PC-9 (cell line): ENCODE results near the gene ANKRD40CL. TPM values are rescaled to one million over a fixed set of nuclear protein-coding genes. Genes with fewer than 3 reads are reported as not detected.
"Not testable (repeated sequence)": the region's sequence is repeated elsewhere in the genome, so short reads cannot be mapped to it uniquely, and the experiment has no call there.

ENCODE experiments used
- BruUV-seq: library from RNA; stranded (reverse); fragments of 400-500 nt; replicated peaks from 2 replicates; lab custom pipeline; 2021; lab: Mats Ljungman, UMichigan
- CTCF ChIA-PET: fragments of 300-600 bp; sonication (Branson Sonifier 250); formaldehyde crosslinking; loops from one replicate; lab custom pipeline; 2022; ENCODE audit warnings: antibody characterized with exemption; lab: Charles Lee
- POLR2A ChIA-PET: fragments of 300-600 bp; sonication (Branson Sonifier 250); formaldehyde crosslinking; loops from one replicate; lab custom pipeline; 2022; ENCODE audit warnings: antibody characterized with exemption; ENCODE audit not compliant: unreplicated experiment; lab: Charles Lee
- DNase-seq, 2 experiments: peaks; one replicate each; pipeline versions ENCODE4 v3.0.0 to v3.0.0-alpha.2; 2015 to 2022; ENCODE audit warnings: mixed read lengths in 1 of 2
- H2AFZ ChIP-seq: fragments of 200-600 bp; sonication (generic); 2 replicates; pipeline ENCODE4 v1.8.1; 2017; ENCODE audit warnings: antibody characterized with exemption
- H3F3A ChIP-seq: fragments of 200-600 bp; sonication (generic); 2 replicates; pipeline ENCODE4 v1.8.1; 2017; ENCODE audit warnings: antibody characterized with exemption, mild to moderate bottlenecking, low read depth; ENCODE audit not compliant: insufficient read depth
- H3K27ac ChIP-seq: fragments of 200-600 bp; sonication (generic); 2 replicates; pipeline ENCODE4 v1.6.1; 2016; ENCODE audit warnings: mixed run types
- H3K27me3 ChIP-seq: fragments of 200-600 bp; sonication (generic); 2 replicates; pipeline ENCODE4 v1.6.1; 2016; ENCODE audit warnings: low read depth, mixed run types; ENCODE audit not compliant: insufficient read depth
- H3K36me3 ChIP-seq: fragments of 200-600 bp; sonication (generic); 2 replicates; pipeline ENCODE4 v1.6.1; 2016; ENCODE audit warnings: low read depth, mixed run types
- H3K4me1 ChIP-seq: fragments of 200-600 bp; sonication (generic); replicated peaks from 2 replicates; pipeline ENCODE4 v1.6.1; 2016; ENCODE audit warnings: mixed run types; ENCODE audit not compliant: insufficient read depth
- H3K4me2 ChIP-seq: fragments of 200-600 bp; sonication (generic); 2 replicates; pipeline ENCODE4 v1.6.1; 2017; ENCODE audit warnings: mixed run types
- H3K4me3 ChIP-seq: fragments of 200-600 bp; sonication (generic); 2 replicates; pipeline ENCODE4 v1.6.1; 2016; ENCODE audit warnings: mixed run types
- H3K79me2 ChIP-seq: fragments of 200-600 bp; sonication (generic); 2 replicates; pipeline ENCODE4 v1.6.1; 2017; ENCODE audit warnings: low read depth, mixed run types
- H3K9me2 ChIP-seq: fragments of 200-600 bp; sonication (generic); 2 replicates; pipeline ENCODE4 v1.8.1; 2017; ENCODE audit warnings: mild to moderate bottlenecking; ENCODE audit not compliant: insufficient read depth
- H3K9me3 ChIP-seq: fragments of 200-600 bp; sonication (generic); 2 replicates; pipeline ENCODE4 v1.8.1; 2016; ENCODE audit warnings: low read depth; ENCODE audit not compliant: insufficient read depth
- H4K20me1 ChIP-seq: fragments of 200-600 bp; sonication (generic); 2 replicates; pipeline ENCODE4 v1.8.1; 2017; ENCODE audit not compliant: insufficient read depth
- EZH2 ChIP-seq: fragments of 200-600 bp; sonication (generic); IDR thresholded peaks from 2 replicates; pipeline ENCODE4 v1.8.0; 2017; ENCODE audit warnings: antibody characterized with exemption, low read depth
- intact Hi-C: fragments of 100-400 bp; cut with micrococcal nuclease; formaldehyde crosslinking; loops from one replicate; pipeline ENCODE4 v1.10.0; 2022; ENCODE audit not compliant: unreplicated experiment
- total RNA-seq: library from RNA; stranded (reverse); gene quantifications from 2 replicates; pipeline ENCODE4 v1.2.3, GENCODE V29; 2021
- TF ChIP-seq, protein P1 (sequence below): fragments of 200-600 bp; sonication (generic); conservative IDR thresholded peaks from 2 replicates; pipeline ENCODE4 v1.6.1; 2017; ENCODE audit warnings: mixed run types, antibody characterized with exemption, mild to moderate bottlenecking, moderate library complexity

ANKRD40CL gene
- total RNA-seq, 1 experiment from 2014 or later, result not detected

DNA sequence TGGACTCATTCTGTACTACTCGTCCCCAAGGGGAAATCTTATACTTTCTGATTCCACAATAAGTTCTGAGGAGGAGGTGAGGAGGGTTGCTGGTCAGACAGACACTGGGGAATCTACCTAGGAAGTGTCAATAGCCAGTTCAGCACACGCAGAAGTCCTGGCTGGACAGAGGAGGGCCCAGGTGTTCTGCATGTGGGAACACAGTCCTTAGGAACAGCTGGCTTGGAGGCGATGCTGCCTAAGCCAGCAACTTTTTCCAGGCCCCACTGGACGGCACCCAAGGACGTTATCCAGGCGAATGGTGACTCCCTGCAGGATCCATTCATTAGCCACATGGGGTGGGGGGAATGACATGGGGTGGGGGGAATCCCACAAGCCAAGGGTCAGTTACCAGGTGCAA lies 38.2 kb upstream of the ANKRD40CL start:
- ChIA-PET POLR2A (no interaction called here), CTCF (no interaction called here)
- H3K36me3 ChIP-seq, result no peaks in the 10 kb centered on the region
- no TSS peak for BruUV-seq
- no peak overlapping the region for H2AFZ ChIP-seq
- H3F3A ChIP-seq, result no peaks in the 10 kb centered on the region; the same call in 1 of the 2 replicates
- H3K4me3 ChIP-seq, result no peak overlapping the region
- H3K9me2 ChIP-seq, result no peaks in the 10 kb centered on the region
- TF ChIP-seq EZH2, result no peak
- TF ChIP-seq, protein P1, sequence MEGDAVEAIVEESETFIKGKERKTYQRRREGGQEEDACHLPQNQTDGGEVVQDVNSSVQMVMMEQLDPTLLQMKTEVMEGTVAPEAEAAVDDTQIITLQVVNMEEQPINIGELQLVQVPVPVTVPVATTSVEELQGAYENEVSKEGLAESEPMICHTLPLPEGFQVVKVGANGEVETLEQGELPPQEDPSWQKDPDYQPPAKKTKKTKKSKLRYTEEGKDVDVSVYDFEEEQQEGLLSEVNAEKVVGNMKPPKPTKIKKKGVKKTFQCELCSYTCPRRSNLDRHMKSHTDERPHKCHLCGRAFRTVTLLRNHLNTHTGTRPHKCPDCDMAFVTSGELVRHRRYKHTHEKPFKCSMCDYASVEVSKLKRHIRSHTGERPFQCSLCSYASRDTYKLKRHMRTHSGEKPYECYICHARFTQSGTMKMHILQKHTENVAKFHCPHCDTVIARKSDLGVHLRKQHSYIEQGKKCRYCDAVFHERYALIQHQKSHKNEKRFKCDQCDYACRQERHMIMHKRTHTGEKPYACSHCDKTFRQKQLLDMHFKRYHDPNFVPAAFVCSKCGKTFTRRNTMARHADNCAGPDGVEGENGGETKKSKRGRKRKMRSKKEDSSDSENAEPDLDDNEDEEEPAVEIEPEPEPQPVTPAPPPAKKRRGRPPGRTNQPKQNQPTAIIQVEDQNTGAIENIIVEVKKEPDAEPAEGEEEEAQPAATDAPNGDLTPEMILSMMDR, result no peak
- intact Hi-C loops, result no loop called here
- H4K20me1 ChIP-seq, result no peaks in the 10 kb centered on the region
- no peaks in the 10 kb centered on the region for H3K4me1 ChIP-seq
- H3K27ac ChIP-seq, result no peak overlapping the region
- no peak for DNase-seq
- H3K79me2 ChIP-seq, result no peaks in the 10 kb centered on the region
- no peak overlapping the region for H3K4me2 ChIP-seq
- no peaks in the 10 kb centered on the region for H3K27me3 ChIP-seq
- H3K9me3 ChIP-seq, result no peaks in the 10 kb centered on the region

DNA sequence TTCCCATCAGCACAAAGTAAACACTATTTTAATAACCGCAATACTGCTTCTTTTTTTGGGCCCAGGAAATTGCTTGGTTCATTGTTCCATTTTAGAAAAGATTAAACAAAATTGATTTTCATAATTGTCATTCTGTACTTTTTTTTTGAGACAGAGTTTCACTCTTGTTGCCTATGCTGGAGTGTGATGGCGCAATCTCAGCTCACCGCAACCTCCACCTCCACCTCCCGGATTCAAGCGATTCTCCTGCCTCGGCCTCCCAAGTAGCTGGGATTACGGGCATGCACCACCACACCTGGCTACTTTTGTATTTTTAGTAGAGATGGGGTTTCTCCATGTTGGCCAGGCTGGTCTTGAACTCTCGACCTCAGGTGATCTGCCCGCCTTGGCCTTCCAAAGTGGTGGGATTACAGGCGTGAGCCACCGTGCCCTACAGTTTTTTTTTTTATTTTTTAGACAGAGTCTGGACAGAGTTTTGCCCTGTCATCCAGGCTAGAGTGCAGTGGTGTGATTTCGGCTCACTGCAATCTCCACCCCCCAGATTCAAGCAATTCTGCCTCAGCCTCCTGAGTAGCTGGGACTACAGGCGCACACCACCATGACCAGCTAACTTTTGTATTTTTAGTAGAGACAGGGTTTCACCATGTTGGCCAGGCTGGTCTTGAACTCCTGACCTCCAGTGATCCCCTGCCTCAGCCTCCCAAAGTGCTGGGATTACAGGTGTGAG lies 37.6 kb upstream of the ANKRD40CL start:
- H3K79me2 ChIP-seq, H3K9me3 ChIP-seq, H3K36me3 ChIP-seq, H3K4me2 ChIP-seq, H3K4me1 ChIP-seq, CTCF ChIA-PET, H4K20me1 ChIP-seq, H2AFZ ChIP-seq, intact Hi-C loops, H3K27ac ChIP-seq, H3F3A ChIP-seq, BruUV-seq, H3K9me2 ChIP-seq, H3K4me3 ChIP-seq, H3K27me3 ChIP-seq, POLR2A ChIA-PET, DNase-seq: not testable (repeated sequence)

GRCh38 chr17:50803676-50804075 lies 36.4 kb upstream of the ANKRD40CL start:
- H3K4me1 ChIP-seq, result no peaks in the 10 kb centered on the region
- no peaks in the 10 kb centered on the region for H3K27me3 ChIP-seq
- H3K4me3 ChIP-seq, result no peak overlapping the region
- no peaks in the 10 kb centered on the region for H3K9me3 ChIP-seq
- no TSS peak for BruUV-seq
- H4K20me1 ChIP-seq, result no peaks in the 10 kb centered on the region
- H3K36me3 ChIP-seq, result no peaks in the 10 kb centered on the region
- CTCF ChIA-PET, result no interaction called here
- DNase-seq, result no peak
- H3K4me2 ChIP-seq, result no peak overlapping the region
- H3K27ac ChIP-seq, result no peak overlapping the region
- POLR2A ChIA-PET, result no interaction called here
- H3K79me2 ChIP-seq, result no peaks in the 10 kb centered on the region
- no peak overlapping the region for H2AFZ ChIP-seq
- intact Hi-C loops, result no loop called here
- no peaks in the 10 kb centered on the region for H3K9me2 ChIP-seq
- no peak for TF ChIP-seq EZH2
- TF ChIP-seq, protein P1, result no peak
- H3F3A ChIP-seq, result no peaks in the 10 kb centered on the region; the same call in 1 of the 2 replicates
